ENCODE measurements around the gene ABCD1.

- no peak for TF ChIP-seq CTCF (IDR thresholded peaks at IDR 0.05)
- TF ChIP-seq POLR2A (IDR thresholded peaks at IDR 0.05), result no peak
Measured at GRCh38 chrX:153681175-153681574, 43.5 kb upstream of the ABCD1 start.
